ENCODE results near the gene ZDHHC19.

Gene ZDHHC19

GRCh38 chr3:196178993-196179379, 32.2 kb downstream of the ZDHHC19 start:
- Histone ChIP-seq H3K4me1 (ENCODE audit: insufficient read depth, poor library complexity, severe bottlenecking) (peaks cover 6% of the 10 kb centered on the region), H3K27me3 (ENCODE audit: insufficient read depth, poor library complexity, severe bottlenecking) (no peaks in the 10 kb centered on the region), H3K36me3 (ENCODE audit: low read depth) (no peaks in the 10 kb centered on the region), H3K4me3 (ENCODE audit: severe bottlenecking) (no peak overlapping the region), H3K9me3 (ENCODE audit: severe bottlenecking) (no peaks in the 10 kb centered on the region), H3K27ac (ENCODE audit: poor library complexity, severe bottlenecking) (peak overlapping the region; percentile 1)
- no peak for ATAC-seq (ENCODE audit: low read depth)
- no peak for DNase-seq (ENCODE audit: low spot score)
- TF ChIP-seq CTCF (IDR thresholded peaks at IDR 0.05; ENCODE audit: poor library complexity, severe bottlenecking): no peak

- ATAC-seq (ENCODE audit: low read depth): no peak
- Histone ChIP-seq H3K36me3 (ENCODE audit: low read depth) (no peaks in the 10 kb centered on the region), H3K9me3 (ENCODE audit: severe bottlenecking) (no peaks in the 10 kb centered on the region), H3K27me3 (ENCODE audit: insufficient read depth, poor library complexity, severe bottlenecking) (no peaks in the 10 kb centered on the region), H3K4me1 (ENCODE audit: insufficient read depth, poor library complexity, severe bottlenecking) (peaks cover 6% of the 10 kb centered on the region), H3K27ac (ENCODE audit: poor library complexity, severe bottlenecking) (no peak overlapping the region), H3K4me3 (ENCODE audit: severe bottlenecking) (no peak overlapping the region)
- TF ChIP-seq CTCF (IDR thresholded peaks at IDR 0.05; ENCODE audit: poor library complexity, severe bottlenecking): no peak
- DNase-seq (ENCODE audit: low spot score): no peak
Measured at GRCh38 chr3:196177967-196178366, 33.2 kb downstream of the ZDHHC19 start.

DNA sequence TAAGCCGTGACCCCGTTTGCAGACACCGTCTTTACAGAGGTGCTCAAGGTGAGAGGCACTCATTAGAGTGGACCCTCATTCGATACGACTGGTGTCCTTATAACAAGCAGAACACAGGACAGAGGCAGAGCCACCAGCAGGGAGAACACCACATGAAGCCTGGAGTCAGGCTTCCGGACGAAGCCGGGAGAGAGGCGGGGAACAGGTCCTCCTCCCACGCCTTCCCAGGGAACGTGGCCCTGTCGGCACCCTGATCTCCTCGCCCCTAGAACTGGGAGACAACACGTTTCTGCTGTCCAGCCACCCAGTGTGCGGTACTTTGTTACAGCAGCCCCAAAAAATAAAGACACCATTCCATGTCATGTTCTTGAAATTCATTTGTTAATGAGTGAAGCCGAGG, 33.6 kb downstream of the ZDHHC19 start:
- Histone ChIP-seq H3K27me3 (ENCODE audit: insufficient read depth, poor library complexity, severe bottlenecking) (no peaks in the 10 kb centered on the region), H3K4me3 (ENCODE audit: severe bottlenecking) (no peak overlapping the region), H3K9me3 (ENCODE audit: severe bottlenecking) (no peaks in the 10 kb centered on the region), H3K4me1 (ENCODE audit: insufficient read depth, poor library complexity, severe bottlenecking) (peaks cover 6% of the 10 kb centered on the region), H3K36me3 (ENCODE audit: low read depth) (no peaks in the 10 kb centered on the region), H3K27ac (ENCODE audit: poor library complexity, severe bottlenecking) (no peak overlapping the region)
- DNase-seq (ENCODE audit: low spot score) (no peak), ATAC-seq (ENCODE audit: low read depth) (no peak)
- TF ChIP-seq CTCF (IDR thresholded peaks at IDR 0.05; ENCODE audit: poor library complexity, severe bottlenecking): no peak

DNA sequence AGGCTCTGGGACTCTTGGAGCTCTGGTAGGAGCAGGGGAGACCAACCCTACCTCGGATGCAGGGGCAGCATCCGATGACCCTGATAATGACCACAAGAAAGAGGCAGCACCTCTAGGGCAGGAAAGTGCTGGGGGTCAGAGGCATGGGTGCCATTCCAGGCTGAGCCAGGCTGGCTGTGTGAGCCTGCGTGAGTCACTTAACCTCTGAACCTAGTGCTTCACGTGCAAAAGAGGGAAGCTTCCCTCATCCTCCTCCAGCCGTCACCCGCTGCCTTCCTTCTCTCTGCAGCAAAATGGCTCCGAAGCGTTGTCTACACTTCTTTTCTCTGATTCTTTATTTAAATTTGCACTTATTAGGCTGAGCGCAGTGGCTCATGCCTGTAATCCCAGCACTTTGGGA, 35.5 kb downstream of the ZDHHC19 start:
- Histone ChIP-seq H3K4me3 (ENCODE audit: severe bottlenecking) (no peak overlapping the region), H3K27me3 (ENCODE audit: insufficient read depth, poor library complexity, severe bottlenecking) (no peaks in the 10 kb centered on the region), H3K36me3 (ENCODE audit: low read depth) (no peaks in the 10 kb centered on the region), H3K27ac (ENCODE audit: poor library complexity, severe bottlenecking) (no peak overlapping the region), H3K4me1 (ENCODE audit: insufficient read depth, poor library complexity, severe bottlenecking) (peaks cover 6% of the 10 kb centered on the region), H3K9me3 (ENCODE audit: severe bottlenecking) (no peaks in the 10 kb centered on the region)
- no peak for TF ChIP-seq CTCF (IDR thresholded peaks at IDR 0.05; ENCODE audit: poor library complexity, severe bottlenecking)
- ATAC-seq (ENCODE audit: low read depth): no peak
- DNase-seq (ENCODE audit: low spot score): no peak

- ATAC-seq (ENCODE audit: low read depth) (no peak), DNase-seq (ENCODE audit: low spot score) (no peak)
- no peak overlapping the region for H3K4me3 ChIP-seq (ENCODE audit: severe bottlenecking)
- no peaks in the 10 kb centered on the region for H3K9me3 ChIP-seq (ENCODE audit: severe bottlenecking)
- peaks cover 6% of the 10 kb centered on the region for H3K4me1 ChIP-seq (ENCODE audit: insufficient read depth, poor library complexity, severe bottlenecking)
- no peak overlapping the region for H3K27ac ChIP-seq (ENCODE audit: poor library complexity, severe bottlenecking)
- H3K27me3 ChIP-seq (ENCODE audit: insufficient read depth, poor library complexity, severe bottlenecking): no peaks in the 10 kb centered on the region
- H3K36me3 ChIP-seq (ENCODE audit: low read depth): no peaks in the 10 kb centered on the region
- no peak for TF ChIP-seq CTCF (IDR thresholded peaks at IDR 0.05; ENCODE audit: poor library complexity, severe bottlenecking)
Measured at GRCh38 chr3:196175116-196175625, 36.0 kb downstream of the ZDHHC19 start.

All from RWPE2 (cell line).